EH (cell line): ENCODE data around the gene LRRC49.
A peak's percentile ranks its signal among the peaks of the same experiment; 100 is the strongest.
"Not testable (repeated sequence)": the region's sequence is repeated elsewhere in the genome, so short reads cannot be mapped to it uniquely, and the experiment has no call there.

Experiments
- DNase-seq: peaks from one replicate; pipeline ENCODE4 v3.0.0-alpha.2; 2015; ENCODE audit warnings: low read depth

Gene LRRC49

DNA sequence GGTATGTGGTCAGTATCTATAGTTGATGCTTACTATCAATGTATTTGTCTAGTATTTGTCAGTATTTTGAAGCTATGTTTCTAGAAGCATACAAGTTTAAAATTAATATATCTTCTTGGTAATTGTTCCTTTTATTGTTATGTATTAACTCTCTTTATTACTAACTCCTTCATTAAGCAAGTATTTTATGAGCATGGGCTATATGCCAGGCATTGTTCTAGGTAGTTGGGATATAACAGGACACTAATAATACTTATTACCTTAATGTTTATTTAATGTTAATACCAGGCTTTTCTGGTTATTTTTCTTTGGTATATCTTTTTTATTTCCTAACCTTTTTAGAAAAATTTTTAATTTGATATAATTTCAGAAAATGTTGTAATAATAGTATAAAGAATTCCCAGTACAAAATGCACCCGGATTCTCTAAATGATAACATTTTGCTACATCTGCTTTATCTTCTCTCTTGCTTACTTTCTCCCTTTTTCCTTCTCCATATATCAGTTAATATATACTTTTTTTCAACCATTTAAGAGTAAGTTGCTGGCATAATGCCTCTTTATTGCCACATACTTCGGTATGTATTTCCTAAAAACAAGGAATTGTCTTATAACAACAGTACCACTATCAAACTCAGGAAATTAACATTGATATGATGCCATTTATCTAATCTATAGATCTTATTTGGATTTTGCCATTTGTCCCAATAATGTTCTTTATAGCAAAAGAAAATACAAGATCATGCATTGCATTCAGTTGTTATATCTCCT is 30.9 kb downstream of the LRRC49 start:
- DNase-seq: peak; percentile 24

DNA sequence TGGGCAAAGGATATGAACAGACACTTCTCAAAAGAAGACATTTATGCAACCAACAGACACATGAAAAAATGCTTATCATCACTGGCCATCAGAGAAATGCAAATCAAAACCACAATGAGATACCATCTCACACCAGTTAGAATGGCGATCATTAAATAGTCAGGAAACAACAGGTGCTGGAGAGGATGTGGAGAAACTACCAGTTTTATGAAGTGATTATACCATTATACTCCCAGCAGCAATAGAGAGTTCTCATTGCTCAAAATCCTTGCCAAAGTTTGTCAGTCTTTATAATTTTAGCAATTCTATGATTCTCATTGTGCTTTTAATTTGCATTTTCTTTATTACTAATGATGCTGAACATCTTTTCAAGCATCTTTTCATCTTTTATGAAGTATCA is 34.3 kb downstream of the LRRC49 start:
- not testable (repeated sequence) for DNase-seq

DNA sequence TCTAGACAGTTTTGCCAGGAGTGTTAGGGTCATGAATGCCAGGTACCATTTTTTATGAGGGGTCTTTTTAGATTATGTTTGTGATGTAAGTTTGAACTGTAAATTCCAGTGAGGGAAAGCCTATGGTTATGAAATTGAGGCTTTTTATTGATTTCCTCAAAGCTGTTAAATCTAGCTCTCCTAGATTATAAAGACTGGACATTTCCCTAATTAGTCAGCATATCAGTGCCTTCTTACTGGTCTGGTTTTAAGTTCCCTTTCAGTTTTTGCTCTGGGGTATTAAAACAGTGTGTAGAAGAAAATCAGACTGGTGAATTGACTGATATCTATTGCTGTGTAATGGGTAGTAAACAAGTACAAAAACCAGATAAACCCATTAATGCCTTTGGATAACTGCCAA is 39.2 kb downstream of the LRRC49 start:
- no peak for DNase-seq

DNA sequence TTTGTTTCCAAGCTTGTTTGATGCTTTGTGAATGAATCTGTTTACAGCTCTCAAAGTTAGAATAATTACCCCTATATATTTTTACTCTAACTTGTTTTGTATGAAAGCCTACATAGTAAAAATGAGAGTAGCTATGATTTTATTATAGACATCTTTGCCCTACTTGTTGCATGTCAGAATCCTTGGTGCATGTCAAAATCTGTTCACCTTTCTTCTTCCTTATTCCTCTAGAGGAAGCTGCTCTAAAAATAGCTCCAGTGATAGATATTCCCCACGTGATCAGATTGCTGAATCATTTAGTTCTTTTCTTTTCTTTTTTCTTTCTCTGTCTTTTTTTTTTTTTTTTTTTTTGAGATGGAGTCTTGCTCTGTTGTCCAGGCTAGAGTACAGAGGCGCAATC is 39.8 kb downstream of the LRRC49 start:
- no peak for DNase-seq

DNA sequence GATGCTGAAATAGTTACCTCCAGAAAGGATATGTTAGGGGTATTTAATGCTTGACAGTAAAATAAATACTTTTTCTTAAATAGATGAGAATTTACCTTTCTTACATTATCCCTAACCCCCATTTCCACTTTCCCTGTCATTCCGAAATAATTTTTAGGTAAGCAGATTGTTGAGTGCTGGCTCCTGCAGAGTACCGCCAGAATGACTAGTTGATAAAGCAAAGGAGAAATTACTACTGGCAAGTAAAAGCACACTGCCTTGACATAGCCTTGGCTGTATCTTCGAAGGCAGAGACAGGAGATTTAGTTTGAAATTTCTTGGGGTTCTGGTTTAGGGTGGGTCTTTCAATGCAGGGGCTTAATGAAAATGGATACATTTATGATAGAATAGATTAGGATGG is 40.8 kb downstream of the LRRC49 start:
- DNase-seq: no peak

DNA sequence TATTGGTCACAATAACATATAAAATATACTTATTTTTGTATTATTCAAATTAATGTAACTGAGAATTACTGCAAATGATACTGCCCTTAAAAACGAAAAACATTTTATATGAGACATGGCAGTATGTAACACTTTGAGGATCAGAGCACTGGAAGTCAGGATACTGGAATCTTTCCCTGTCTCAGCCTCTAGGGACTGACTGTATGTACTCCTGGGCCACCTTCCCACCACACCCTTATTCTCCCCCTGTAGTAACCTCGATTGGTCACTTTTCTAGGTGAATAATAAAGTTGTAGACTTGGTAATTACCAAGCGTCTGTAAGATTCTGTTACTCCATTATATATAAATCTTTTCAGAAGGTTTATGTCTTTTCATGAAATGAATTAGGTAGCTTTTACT is 43.0 kb downstream of the LRRC49 start:
- DNase-seq: no peak

DNA sequence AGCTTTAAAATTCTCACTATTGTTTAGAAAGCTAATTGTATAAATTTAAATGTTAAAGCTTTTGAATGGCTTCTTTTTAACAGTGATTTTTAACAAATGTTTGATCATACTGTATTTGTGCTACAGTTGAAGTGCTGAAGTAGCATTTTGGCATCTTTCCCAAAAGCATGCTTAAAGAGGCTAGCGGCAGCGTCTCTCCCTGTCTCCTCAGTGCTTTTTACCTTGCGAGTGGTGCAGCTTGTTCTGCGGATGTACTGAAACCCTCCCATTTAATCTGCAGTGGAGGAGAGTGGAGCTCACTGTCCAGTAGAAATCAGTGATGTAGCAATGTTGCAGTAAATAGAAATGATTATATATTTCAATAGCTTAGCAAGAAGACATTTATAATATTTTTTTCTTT is 43.7 kb downstream of the LRRC49 start:
- no peak for DNase-seq

DNA sequence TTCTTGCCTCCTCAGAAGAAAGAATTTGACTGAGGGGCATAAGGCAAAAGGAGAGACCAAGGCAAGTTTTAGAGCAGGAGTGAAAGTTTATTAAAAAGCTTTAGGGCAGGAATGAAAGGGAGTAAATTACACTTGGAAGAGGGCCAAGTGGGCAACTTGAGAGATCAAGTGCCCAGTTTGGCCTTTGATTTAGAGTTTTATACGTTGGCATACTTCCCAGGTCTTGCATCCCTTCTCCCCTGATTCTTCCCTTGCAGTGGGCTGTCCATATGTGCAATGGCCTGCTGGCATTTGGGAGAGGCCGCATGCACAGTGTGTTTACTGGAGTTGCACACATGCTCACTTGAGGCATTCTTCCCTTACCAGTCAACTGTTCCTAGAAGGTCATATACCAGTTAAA is 50.7 kb downstream of the LRRC49 start:
- not testable (repeated sequence) for DNase-seq

DNA sequence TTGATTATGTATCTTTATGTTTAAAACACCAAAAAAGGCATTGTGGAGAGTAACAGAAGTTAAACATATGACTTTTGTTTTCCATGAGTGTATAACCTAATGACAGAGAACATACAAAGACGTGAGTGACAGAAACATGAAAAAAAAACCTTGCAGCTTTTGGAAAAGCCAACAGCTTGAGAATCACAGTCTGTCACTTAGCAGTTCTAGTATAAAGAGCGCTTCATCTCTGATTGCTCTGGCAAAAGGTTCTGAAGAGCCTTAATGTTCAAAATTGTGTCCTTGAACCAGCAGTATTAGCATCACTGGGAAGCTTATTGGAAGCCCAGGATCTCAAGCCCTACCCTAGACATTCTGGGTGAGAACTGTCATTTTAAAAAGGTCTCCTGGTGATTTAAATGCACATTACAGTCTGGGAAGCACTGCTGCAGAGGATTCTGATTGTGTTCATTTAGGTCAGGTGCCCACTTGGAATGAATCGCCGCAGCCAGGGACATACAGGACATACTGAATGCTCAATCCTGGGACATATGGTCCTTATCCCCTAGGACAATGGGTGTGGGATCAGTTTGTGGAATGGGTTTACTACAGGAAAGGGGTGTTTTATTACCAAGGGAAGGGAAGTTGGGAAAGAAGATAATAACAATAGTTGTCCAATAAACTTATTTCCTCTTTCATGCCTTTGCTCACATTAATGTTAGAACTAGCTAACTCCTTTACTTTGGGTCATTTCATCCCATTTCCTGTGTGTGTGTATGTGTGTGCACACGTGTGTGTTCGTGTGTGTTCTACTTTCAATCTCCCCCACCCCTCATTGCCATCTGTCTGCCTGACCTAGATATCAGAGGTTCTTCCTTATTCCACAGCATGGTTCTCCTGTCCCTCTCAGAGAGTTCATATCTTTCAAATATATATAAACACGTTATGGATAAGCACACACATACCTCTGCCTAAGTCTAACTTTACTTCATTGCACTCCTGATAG is 55.0 kb downstream of the LRRC49 start:
- DNase-seq: no peak

DNA sequence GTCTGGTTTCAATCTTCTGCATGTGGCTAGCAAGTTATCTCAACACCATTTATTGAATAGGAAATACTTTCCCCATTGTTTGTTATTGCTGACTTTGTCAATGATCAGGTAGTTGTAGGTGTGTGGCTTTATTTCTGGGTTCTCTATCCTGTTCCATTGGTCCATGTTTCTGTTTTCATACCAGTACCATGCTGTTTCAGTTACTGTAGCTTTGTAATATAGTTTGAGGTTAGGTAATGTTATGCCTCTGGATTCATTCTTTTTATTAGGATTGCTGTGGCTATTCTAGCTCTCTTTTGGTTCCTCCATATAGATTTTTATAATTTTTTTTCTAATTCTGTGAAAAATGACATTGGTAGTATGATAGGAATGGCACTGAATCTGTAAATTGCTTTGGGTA is 58.3 kb downstream of the LRRC49 start:
- no peak for DNase-seq

DNA sequence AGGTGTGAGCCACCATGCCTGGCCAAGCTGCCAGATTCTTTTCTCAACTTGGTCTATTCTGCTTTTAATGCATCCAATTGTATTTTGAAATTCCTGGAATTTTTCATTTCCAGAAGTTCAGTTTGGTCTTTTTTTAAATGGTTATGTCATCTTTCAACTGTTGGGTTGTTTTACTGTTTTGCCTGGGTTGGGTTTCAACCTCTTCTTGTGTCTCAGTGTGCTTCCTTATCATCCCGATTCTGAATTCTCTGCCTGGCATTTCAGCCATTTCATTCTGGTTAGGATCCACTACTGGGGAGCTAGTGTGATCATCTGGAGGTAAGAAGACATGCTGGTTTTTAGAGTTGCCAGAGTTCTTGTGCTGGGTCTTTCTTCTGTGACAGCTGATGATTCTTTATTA is 61.5 kb downstream of the LRRC49 start:
- DNase-seq: peak; percentile 55

DNA sequence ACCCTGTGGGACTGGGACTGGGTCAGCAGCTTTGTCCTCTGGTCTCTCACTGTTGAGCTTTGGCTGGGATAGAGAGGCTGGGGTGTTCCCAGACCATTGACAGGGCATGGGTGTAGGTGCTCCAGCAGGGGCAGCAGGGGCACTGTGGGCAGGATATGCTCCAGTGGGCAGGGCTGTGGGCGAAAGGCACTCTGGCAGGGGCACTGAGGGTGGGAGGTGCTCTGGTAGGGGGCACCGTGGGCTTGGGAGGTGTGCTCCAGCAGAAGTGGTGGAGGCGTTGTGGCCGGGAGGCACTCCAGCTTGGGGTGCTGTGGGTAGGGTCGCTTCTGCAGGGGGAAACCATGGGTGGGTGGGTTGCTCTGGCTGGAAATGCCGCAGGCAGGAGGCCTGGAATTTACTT is 62.1 kb downstream of the LRRC49 start:
- no peak for DNase-seq

DNA sequence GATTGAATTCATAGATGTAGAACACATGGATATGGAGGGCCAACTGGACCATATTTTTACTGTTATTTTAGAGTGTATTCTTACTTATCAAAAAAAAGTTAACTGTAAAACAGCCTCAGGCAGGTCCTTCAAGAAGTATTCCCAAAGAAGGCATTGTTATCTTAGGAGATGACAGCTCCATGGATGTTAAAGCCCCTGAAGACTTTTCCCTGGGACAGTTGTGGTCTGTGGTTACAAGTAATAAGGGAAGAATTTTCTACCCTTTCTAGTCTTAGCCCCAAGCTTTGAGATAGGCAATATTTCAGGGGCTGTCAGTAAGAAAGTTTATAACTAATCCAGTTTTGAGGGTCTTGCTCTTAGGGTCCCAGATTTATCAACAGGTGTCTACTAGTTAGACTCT is 62.5 kb downstream of the LRRC49 start:
- DNase-seq: peak; percentile 90

DNA sequence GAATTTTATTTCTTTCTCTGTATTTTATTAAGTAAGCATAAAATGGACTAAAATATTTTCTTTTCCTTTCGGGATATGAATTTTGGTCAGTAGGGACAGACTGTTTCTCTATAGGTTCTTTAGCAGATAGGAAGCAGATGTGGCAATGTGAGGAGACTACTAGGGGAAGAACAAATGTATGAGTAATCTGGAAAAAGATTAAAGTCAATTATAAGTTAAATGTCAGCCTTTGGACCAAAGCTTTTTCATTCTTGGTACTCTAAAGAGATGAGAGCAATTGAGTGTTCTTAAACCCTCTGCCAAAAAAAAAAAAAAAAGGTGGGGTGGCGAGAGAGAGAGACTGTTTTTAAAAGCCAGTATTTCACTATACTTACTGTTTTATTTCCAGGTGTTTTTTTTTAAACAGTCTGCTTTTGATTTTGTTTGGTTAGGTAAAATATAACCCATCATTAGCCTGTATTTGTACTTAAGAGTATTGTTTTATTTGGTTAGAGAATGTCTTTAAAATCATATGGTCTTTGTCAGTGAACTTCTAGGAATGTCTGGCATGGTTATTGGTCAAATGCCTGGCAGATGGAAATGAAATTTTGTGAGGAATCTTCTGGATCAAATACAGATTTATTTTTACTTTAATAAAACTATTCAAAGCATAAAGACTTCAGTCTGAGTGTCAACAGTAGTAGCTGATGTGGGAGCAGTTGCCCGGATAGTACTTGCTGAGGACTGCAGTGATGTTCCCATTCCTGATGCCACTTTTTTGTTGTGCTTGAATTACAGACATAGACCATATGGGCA is 63.8 kb downstream of the LRRC49 start:
- DNase-seq: peak; percentile 60

DNA sequence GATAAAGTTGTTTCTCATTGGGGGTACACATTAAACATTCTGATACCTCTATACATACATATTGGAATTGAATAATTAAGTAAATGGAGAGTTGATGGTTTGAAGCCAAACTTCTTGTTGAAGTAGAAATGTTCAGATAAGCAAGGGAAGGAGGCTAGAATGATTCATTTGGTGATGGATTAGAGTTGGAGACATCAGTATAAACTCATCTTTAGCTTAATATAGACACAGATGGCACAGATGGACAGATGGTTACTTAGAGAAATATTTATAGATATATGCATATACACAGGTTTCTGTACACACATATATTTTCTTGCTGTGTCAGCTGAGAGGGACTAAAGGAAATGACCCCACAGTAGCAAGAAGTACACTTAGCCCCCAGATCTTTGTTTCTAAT is 69.5 kb downstream of the LRRC49 start:
- no peak for DNase-seq

DNA sequence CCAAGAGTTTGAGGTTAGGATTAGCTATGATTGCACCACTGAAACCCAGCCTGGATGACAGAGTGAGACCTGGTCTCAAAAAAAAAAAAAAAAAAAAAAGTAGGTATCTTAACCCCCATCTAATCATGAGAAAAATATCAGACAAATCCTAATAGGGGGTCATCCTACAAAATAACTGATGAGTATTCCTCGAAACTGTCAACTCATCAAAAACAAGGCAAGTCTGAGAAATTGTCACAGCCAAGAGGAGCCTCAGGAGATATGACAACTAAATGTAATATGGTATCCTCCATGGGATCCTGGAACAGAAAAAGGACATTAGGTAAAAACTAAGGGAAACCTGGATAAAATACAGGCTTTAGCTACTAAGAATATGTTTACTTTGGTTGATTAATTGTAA is 70.6 kb downstream of the LRRC49 start:
- no peak for DNase-seq

DNA sequence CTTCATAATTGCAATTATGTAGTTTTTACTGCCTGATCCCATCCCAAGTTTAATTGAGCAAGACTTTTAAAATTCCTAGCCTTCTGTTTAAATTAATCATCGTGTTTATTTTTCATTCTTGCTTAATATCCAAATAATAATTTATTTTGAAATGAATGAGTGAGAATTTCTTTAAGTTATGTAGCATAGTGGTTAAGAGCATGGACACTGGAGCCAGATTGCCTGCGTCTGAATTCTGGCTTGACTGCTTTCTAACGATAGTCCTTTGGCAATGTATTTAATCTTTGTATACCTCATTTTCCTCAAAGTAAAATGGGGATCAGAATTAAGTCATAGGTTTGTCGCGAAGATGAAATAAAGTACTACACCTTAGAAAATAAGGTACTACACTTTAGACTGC is 71.4 kb downstream of the LRRC49 start:
- no peak for DNase-seq

DNA sequence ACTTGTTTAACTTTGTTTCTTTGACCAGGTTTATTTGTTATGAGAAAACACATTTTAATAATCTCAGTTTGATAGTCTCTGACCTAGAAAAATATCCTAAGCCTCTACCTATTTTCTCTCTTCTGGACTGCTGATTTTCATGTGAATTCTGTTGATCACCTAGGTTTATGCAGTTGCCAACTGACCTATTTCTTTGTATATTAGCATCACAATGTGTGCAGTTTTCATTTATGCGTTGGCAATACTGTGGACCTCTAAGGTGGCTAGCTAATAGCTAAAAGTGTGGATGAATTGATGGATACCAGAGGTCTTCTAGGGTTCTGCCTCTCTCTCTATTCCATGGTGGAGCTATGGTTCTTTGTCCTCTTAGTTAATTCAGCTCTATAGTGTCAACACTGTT is 72.1 kb downstream of the LRRC49 start:
- DNase-seq: peak; percentile 16

DNA sequence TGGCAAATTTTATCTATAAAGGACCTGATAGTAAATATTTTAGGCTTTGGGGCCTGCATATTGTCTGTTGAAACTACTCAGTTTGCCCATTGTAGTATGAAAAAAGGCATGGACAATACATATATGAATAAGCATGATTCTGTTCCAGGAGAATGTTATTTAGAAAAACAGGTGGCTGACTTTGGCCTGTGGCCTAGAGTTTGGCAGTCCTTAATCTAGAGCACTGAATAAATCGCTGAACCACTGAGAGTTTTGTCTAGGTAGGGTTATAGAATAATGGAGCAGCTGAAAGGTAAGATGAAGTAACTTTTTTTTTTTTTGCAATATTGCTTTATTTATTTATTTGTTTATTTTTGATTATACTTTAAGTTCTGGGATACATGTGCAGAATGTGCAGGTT is 75.0 kb downstream of the LRRC49 start:
- DNase-seq: no peak

DNA sequence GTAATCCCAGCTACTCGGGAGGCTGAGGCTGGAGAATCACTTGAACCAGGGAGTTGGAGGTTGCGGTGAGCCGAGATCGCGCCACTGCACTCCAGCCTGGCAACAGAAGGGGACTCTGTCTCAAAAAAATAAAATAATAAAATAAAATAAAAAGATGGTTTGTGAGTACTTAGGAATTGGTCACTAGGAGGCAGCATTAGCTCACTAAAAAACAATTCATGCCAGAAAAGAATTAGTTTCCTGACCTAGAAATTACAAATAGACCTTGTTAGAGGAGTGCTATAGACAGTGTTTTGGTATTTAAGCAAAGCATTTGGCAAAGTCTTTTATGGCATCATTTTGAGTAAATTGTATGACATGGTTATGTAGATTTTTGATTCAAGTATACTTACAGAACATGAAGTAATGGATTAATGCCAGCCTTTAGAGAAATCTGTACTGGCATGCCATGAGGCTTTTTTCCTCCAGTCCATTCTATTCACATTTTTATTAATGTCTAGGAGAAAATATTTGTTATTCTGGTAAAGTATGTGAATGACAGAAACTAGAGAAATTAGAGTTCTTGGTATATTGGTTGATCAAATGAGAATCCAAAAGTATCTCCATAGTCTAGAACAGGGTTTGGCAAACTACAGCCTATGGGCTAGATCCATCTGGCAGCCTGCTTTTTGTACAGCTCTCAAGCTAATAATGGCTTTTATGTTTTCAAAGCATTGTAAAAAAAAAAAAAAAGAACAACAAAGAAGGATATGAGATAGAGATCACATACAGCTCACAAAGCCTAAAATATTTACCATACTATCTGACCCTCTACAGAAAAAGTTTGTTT is 81.6 kb downstream of the LRRC49 start:
- peak; percentile 71 for DNase-seq

DNA sequence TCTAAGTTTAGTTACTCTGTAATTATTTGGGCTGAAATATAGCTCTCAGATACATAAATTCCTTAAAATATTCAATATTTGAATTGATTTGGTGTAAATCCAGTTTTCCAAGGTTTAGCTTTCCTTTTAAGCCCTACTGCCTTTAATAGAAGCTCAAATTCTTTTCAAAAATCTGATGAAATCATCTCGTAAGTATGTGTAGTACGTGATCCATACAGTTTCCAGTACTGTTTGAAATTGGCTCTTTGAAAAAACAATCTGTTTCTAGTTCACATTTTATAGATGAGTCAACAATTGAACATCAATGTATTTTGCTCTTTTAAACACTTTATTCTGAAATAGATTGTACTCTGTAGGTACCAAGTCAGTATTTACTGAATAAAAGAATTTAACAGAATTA is 84.2 kb downstream of the LRRC49 start:
- peak; percentile 86 for DNase-seq
